ENCODE measurements around the gene MLF2. TPM values are rescaled to one million over a fixed set of nuclear protein-coding genes. Genes with fewer than 3 reads are reported as not detected.

The MLF2 gene
- polyA plus RNA-seq, 2 of the 4 experiments (the other 2 are of a cell fraction), result 295 to 302 TPM

GRCh38 chr12:6754411-6754810, 1.5 kb upstream of the MLF2 start:
- Histone ChIP-seq H3K27ac (peak overlapping the region; percentile 97 to 98; a peak in 3 of 6 replicates), H3K4me2 (peak overlapping the region; percentile 88), H3K4me1 (peaks cover 21% of the 10 kb centered on the region), H3K4me3 (no peak overlapping the region), H3K9me3 (no peaks in the 10 kb centered on the region)
- no peak for ATAC-seq
- POLR2A ChIA-PET, result interaction anchor here (1.4 to 4.4 kb wide), 8 partner anchors 9 to 97 kb away, joined by 4 to 118 read pairs (median 16); partner anchors contain the start of genes CDCA3, COPS7A, P3H3 and PTMS
- CTCF ChIA-PET, result interaction anchor here (0.6 to 13.7 kb wide), 27 partner anchors 8 to 207 kb away, joined by 3 to 670 read pairs (median 11); partner anchors contain the start of genes CD4, CDCA3, COPS7A and GNB3
- no peak for TF ChIP-seq NFE2L2 (conservative IDR thresholded peaks at IDR 0.05; ENCODE audit: low read length)
- TF ChIP-seq ZC3H11A (IDR thresholded peaks at IDR 0.05), result no peak
- TF ChIP-seq RNF2 (IDR thresholded peaks at IDR 0.05; ENCODE audit: borderline replicate concordance, low read depth), result no peak
- TF ChIP-seq HOXB5 (CRISPR knock-in tag; IDR thresholded peaks at IDR 0.05), result no peak
- no peak for TF ChIP-seq FOSB (CRISPR knock-in tag; IDR thresholded peaks at IDR 0.05)
- TF ChIP-seq EHMT2 (IDR thresholded peaks at IDR 0.05; ENCODE audit: low read depth), result no peak
- TF ChIP-seq MAZ (IDR thresholded peaks at IDR 0.05; ENCODE audit: borderline replicate concordance, low read depth, low read length), result no peak
- no peak for TF ChIP-seq CBX2 (IDR thresholded peaks at IDR 0.05; ENCODE audit: borderline replicate concordance, low read depth)
- no peak for FAIRE-seq
- 89% methylated on average over 2 of the region's 2 CpGs for WGBS (ENCODE audit: missing lambda C conversion rate)
- no peak for DNase-seq (ENCODE audit: low read depth in 1 of 2, low spot score in 1 of 2)

- POLR2A ChIA-PET, result interaction anchor here (0.6 to 4.4 kb wide), 24 partner anchors 10 to 417 kb away, joined by 3 to 118 read pairs (median 8); partner anchors contain the start of genes CDCA3, COPS7A, GPR162 and MRPL51
- DNase-seq (ENCODE audit: low read depth in 1 of 2, low spot score in 1 of 2), result no peak
- CTCF ChIA-PET, result interaction anchor here (0.6 to 13.7 kb wide), 38 partner anchors 9 to 208 kb away, joined by 3 to 670 read pairs (median 8); partner anchors contain the start of genes CD4, CDCA3, COPS7A and GNB3
- H3K27ac ChIP-seq, result peak overlapping the region; percentile 97 to 98
- H3K4me2 ChIP-seq, result peak overlapping the region; percentile 88
- H3K9me3 ChIP-seq, result no peaks in the 10 kb centered on the region
- FAIRE-seq, result no peak
- no peak overlapping the region for H3K4me3 ChIP-seq
- TF ChIP-seq BCL3 (IDR thresholded peaks at IDR 0.05) (no peak), FOSB (CRISPR knock-in tag; IDR thresholded peaks at IDR 0.05) (0 out of 2 replicates have a peak, but pooled peaks have one; percentile 37), CTCF (IDR thresholded peaks at IDR 0.05) (peak; percentile 97; the same call in 2 of the 3 replicates), SREBF2 (IDR thresholded peaks at IDR 0.05) (no peak), RAD21 (conservative IDR thresholded peaks at IDR 0.05 in 1 of 2, IDR thresholded peaks at IDR 0.05 in 1 of 2) (peak; percentile 98; a peak in 4 of 5 replicates), MAFK (IDR thresholded peaks at IDR 0.05; ENCODE audit: partially characterized antibody) (no peak), SMC3 (IDR thresholded peaks at IDR 0.05) (peak; percentile 99), NR3C1 (IDR thresholded peaks at IDR 0.05) (no peak), FOSL2 (IDR thresholded peaks at IDR 0.05) (no peak), FOSL2 (CRISPR knock-in tag; IDR thresholded peaks at IDR 0.05) (no peak)
- H3K4me1 ChIP-seq, result peaks cover 21% of the 10 kb centered on the region
- WGBS (ENCODE audit: missing lambda C conversion rate), result 0% methylated on average over 7 of the region's 7 CpGs
- ATAC-seq, result peak in 1 of 2 experiments; percentile 0; a peak in 4 of 6 replicates
These were observed 923 bp upstream of the MLF2 start for GRCh38 chr12:6753772-6754356.

GRCh38 chr12:6752167-6752920, 597 bp downstream of the MLF2 start:
- DNase-seq (ENCODE audit: low read depth in 1 of 2, low spot score in 1 of 2) (peak; percentile 69 to 86), ATAC-seq (peak; percentile 48 to 60; a peak in 5 of 6 replicates), FAIRE-seq (no peak)
- ChIA-PET CTCF (interaction anchor here (0.7 to 13.7 kb wide), 39 partner anchors 8 to 199 kb away, joined by 3 to 670 read pairs (median 6); partner anchors contain the start of genes CD4, CDCA3, COPS7A and GNB3), POLR2A (interaction anchor here (0.8 to 4.4 kb wide), 20 partner anchors 8 to 259 kb away, joined by 3 to 118 read pairs (median 8); partner anchors contain the start of genes CDCA3, COPS7A, GPR162 and MRPL51)
- Histone ChIP-seq H3K4me2 (peak overlapping the region; percentile 88), H3K27ac (peak overlapping the region; percentile 97 to 98), H3K4me1 (peaks cover 21% of the 10 kb centered on the region), H3K4me3 (peak overlapping the region; percentile 98), H3K9me3 (no peaks in the 10 kb centered on the region)
- 6% methylated on average over 10 of the region's 24 CpGs for WGBS (ENCODE audit: missing lambda C conversion rate)
- TF ChIP-seq MAX (IDR thresholded peaks at IDR 0.05) (no peak), ZC3H11A (IDR thresholded peaks at IDR 0.05) (no peak), RCOR1 (IDR thresholded peaks at IDR 0.05; ENCODE audit: low read depth, low read length) (no peak), USF2 (IDR thresholded peaks at IDR 0.05) (no peak), REST (IDR thresholded peaks at IDR 0.05) (no peak), CBX2 (IDR thresholded peaks at IDR 0.05; ENCODE audit: borderline replicate concordance, low read depth) (no peak), NR3C1 (IDR thresholded peaks at IDR 0.05) (no peak), HDAC2 (IDR thresholded peaks at IDR 0.05) (no peak), SMC3 (IDR thresholded peaks at IDR 0.05) (peak; percentile 24; the same call in 1 of the 3 replicates), KDM1A (IDR thresholded peaks at IDR 0.05; ENCODE audit: low read depth) (no peak)

All from A549 (cell line).